GM12875 (cell line): Measurements from ENCODE around the gene COPZ2.
A peak's percentile ranks its signal among the peaks of the same experiment; 100 is the strongest.

ENCODE experiments used
- H3K4me3 ChIP-seq: one replicate; pipeline ENCODE4 v1.5.1; 2011; ENCODE audit warnings: low read depth, low read length, control low read depth
- CTCF ChIP-seq: IDR thresholded peaks from 2 replicates; pipeline ENCODE4 v1.5.1; 2011; ENCODE audit warnings: low read depth, mild to moderate bottlenecking, control low read depth, inconsistent platforms, low read length, moderate library complexity, borderline replicate concordance; ENCODE audit not compliant: insufficient read depth

Gene COPZ2

DNA sequence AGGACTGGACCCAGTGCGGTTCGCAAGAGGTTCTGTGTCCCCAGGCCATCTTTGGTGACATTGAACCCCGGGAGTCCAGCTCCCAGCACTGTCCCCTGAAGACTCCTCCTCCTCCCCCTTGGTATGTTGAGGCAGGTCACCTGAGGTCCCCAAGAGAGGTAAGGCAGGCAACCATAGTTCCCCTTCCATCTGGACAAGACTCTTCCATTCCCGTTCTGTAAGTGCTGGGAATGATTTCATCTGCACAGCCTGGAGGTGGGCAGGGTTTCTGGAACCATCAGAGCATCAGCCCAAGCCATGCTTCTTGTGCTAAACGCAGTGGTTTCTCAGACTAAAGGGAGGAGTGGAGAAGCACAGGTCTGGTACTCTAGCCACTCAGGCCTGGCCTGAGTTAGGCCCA lies 24.9 kb downstream of the COPZ2 start:
- no peak for TF ChIP-seq CTCF
- no peak overlapping the region for H3K4me3 ChIP-seq

DNA sequence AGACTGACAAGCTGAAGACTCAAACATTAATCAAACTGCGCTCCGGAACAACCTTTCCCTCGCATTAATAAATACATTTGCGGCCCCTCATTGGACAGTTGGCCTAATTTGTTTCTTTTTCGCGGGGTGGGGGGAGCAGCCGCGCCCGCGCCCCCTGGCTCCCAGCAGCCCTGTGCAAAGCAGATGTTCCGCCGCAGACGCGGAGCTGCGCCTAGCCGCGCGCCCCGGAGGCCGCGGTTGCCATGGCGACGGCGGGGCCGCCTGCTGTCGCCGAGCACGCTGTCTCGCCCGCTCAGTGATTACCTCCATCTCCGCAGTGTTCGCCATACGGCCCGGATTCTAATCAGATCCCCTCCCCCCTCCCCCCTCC lies 25.5 kb downstream of the COPZ2 start:
- H3K4me3 ChIP-seq = peak overlapping the region; percentile 27
- TF ChIP-seq CTCF = 0 out of 2 replicates have a peak, but pooled peaks have one; percentile 2

DNA sequence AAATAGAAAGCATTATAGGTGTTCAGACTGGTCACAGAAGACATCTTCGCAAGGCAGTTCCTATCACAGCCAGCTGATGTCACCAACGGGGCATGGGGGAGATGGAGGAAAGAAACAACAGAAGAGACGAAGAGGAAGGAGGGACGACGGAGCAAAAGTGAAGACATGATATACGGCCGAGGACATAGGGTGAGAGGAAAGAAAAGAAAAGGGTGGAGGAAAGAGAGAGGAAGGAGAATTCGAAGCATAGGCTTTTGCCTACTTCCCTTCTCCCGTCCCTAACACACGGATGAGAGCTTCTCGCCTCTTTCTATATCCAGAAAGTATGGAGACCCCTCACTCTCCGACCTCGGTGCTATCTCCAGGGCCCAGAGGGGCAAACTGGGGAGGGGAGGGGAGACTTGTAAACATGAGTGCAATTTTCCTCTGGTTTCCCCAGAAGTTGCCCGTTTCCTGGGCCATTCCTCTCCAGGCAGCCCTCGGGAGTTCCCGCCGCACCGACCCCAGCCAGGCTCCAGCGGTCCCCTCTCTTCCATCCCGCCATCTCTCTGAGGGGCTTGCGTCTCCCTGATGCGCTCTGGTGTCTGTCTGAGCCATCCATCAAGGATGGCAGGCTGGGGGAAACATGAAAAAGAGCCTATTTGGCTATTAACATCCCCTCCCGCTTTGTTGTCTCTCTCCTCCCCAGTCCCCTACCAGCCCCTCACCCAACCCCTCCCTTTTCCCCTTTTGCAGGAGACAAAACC lies 26.0 kb downstream of the COPZ2 start:
- peak overlapping the region; percentile 27 for H3K4me3 ChIP-seq
- TF ChIP-seq CTCF = peak; percentile 67

- TF ChIP-seq CTCF = no peak
- H3K4me3 ChIP-seq = no peak overlapping the region
These were observed 27.4 kb downstream of the COPZ2 start for GRCh38 chr17:48010193-48010592.

- H3K4me3 ChIP-seq = no peak overlapping the region
- no peak for TF ChIP-seq CTCF
These were observed 30.5 kb downstream of the COPZ2 start for GRCh38 chr17:48006936-48007709.

DNA sequence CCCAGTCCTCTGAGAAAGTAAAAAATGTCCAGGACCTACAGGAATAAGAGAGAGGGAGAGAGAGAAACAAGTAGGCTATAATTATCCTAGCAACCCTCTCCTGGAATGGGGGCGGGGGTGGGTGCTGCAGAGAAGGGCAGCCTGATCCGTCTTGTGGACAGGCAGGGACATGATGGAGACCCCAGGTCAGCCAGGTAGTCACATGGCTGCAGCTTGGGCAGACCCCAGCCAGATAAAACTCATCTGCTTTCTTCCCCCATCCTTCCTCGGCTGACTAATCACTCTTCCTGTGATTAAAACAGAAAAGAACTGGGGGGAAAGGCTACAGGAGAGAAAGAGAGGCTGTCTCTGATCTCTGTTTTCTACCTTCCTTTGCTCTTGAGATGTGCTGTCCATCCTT lies 32.6 kb downstream of the COPZ2 start:
- H3K4me3 ChIP-seq = no peak overlapping the region
- no peak for TF ChIP-seq CTCF
